Spinal cord (tissue), 10 donors: ENCODE measurements around the gene IFT81. TPM values are rescaled to one million over a fixed set of nuclear protein-coding genes. Genes with fewer than 3 reads are reported as not detected.
"Not testable (repeated sequence)": the region's sequence is repeated elsewhere in the genome, so short reads cannot be mapped to it uniquely, and the experiment has no call there.

Experiments used
- DNase-seq, 6 donors: peaks; one replicate each; pipeline versions ENCODE4 v3.0.0 to v3.0.0-alpha.2; 2013 to 2015; ENCODE audit warnings: low spot score in 6 of 6, low read depth in 4 of 6
- H3K27ac ChIP-seq: one replicate; pipeline ENCODE4 v1.5.1; 2013; ENCODE audit warnings: low read depth, low read length, control low read depth
- H3K27me3 ChIP-seq: one replicate; pipeline ENCODE4 v1.6.1; 2013; ENCODE audit warnings: low read length; ENCODE audit not compliant: control insufficient read depth, insufficient read depth
- H3K36me3 ChIP-seq: one replicate; pipeline ENCODE4 v1.6.1; 2013; ENCODE audit warnings: low read length; ENCODE audit not compliant: control insufficient read depth, insufficient read depth
- H3K4me1 ChIP-seq: one replicate; pipeline ENCODE4 v1.6.1; 2013; ENCODE audit warnings: low read length; ENCODE audit not compliant: control insufficient read depth, insufficient read depth
- H3K4me3 ChIP-seq: one replicate; pipeline ENCODE4 v1.5.1; 2013; ENCODE audit warnings: low read depth, low read length, control low read depth
- H3K9me3 ChIP-seq: one replicate; pipeline ENCODE4 v1.6.1; 2013; ENCODE audit warnings: low read length; ENCODE audit not compliant: control insufficient read depth, insufficient read depth
- WGBS: methylation state at CpG from one replicate; pipeline ENCODE4 v1.1.5; 2013; ENCODE audit warnings: missing lambda C conversion rate; ENCODE audit not compliant: insufficient coverage; 5-methylcytosine and 5-hydroxymethylcytosine counted together
- long read RNA-seq, 4 donors: transcript quantifications; one replicate each; lab custom pipeline, GENCODE V29; 2026
- polyA plus RNA-seq, 2 donors: library from polyadenylated mRNA; unstranded; fragments of 120-200 nt; gene quantifications; one replicate each; pipeline ENCODE4 v1.2.1, GENCODE V29; 2013; ENCODE audit not compliant: insufficient read length in 2 of 2
- total RNA-seq, 2 donors: library from RNA; depleted of rRNA in 1 of 2; stranded (reverse); fragments of 120-200 nt in 1 of 2; fragments of >200 nt in 1 of 2; gene quantifications; one replicate each; pipeline versions ENCODE4 v1.2.3 to v1.2.4, GENCODE V29; 2013 to 2014
- donor health status: healthy.

Gene IFT81, protein sequence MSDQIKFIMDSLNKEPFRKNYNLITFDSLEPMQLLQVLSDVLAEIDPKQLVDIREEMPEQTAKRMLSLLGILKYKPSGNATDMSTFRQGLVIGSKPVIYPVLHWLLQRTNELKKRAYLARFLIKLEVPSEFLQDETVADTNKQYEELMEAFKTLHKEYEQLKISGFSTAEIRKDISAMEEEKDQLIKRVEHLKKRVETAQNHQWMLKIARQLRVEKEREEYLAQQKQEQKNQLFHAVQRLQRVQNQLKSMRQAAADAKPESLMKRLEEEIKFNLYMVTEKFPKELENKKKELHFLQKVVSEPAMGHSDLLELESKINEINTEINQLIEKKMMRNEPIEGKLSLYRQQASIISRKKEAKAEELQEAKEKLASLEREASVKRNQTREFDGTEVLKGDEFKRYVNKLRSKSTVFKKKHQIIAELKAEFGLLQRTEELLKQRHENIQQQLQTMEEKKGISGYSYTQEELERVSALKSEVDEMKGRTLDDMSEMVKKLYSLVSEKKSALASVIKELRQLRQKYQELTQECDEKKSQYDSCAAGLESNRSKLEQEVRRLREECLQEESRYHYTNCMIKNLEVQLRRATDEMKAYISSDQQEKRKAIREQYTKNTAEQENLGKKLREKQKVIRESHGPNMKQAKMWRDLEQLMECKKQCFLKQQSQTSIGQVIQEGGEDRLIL
- total RNA-seq: 10 to 100 TPM; 35.7 to 39.8 TPM
- 10 to 100 TPM; 28.5 to 35.9 TPM for polyA plus RNA-seq
- long read RNA-seq, donor 1, partial matches to known transcripts: 0 of 2 reads
- long read RNA-seq, donor 1, other reads (novel, unspliced or antisense): 0 of 2 reads
- long read RNA-seq, donor 2, partial matches to known transcripts: 0 of 4 reads
- long read RNA-seq, donor 2, other reads (novel, unspliced or antisense): 0 of 4 reads
- long read RNA-seq, donor 3: 0 reads
- long read RNA-seq, donor 4, partial matches to known transcripts: 14 of 18 reads
- long read RNA-seq, donor 4, other reads (novel, unspliced or antisense): 0 of 18 reads

DNA sequence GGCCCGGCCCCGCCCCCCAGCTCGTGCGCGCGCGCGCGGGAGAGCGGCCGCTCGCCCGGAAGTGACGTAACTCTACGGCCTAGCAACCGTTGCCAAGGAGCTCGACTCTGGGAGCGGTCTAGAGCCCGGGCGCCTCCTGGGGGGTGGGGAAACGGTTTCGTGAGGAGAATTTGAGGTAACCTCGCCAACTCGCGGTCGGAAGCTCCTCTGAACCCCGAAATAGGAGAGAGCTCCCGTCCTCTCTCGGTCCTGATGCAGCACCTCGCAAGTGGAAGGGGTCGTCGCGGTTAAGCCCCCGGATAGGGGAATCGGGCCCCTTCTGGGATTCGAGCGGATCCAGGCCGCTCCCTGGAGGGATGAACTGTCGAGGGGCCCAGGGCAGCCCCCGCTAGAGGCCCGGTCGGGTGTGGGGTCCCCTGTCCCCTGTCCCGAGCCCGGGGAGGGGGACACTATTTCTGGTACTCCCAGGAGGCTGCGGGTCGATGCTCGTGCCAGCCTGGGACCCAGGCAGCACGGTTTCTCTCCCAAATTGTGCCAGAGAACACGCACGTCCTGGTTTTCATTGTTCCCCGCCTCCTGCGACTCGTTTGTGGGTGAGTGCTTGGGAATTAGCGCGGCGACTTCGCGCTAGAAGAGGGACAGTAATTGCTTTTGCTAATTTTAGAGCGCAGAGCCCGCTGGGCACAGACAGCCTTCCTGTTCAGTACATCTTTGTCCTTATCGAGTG lies at the start of gene IFT81:
IFT81 (plus strand) TSS at position 89 of the 727 bp plus-strand sequence. CDS start 3,024 bp downstream, outside the sequence.
- H3K36me3 ChIP-seq: peaks cover 5% of the 10 kb centered on the region
- H3K27ac ChIP-seq: peak within 1 kb of the TSS; percentile 93
- WGBS: 0% methylated on average over 61 of the region's 61 CpGs
- H3K9me3 ChIP-seq: no peaks in the 10 kb centered on the region
- H3K27me3 ChIP-seq: no peaks in the 10 kb centered on the region
- DNase-seq: peak; percentile 88 to 99 (median 93)
- H3K4me1 ChIP-seq: peaks cover 17% of the 10 kb centered on the region
- H3K4me3 ChIP-seq: peak within 1 kb of the TSS; percentile 100

DNA sequence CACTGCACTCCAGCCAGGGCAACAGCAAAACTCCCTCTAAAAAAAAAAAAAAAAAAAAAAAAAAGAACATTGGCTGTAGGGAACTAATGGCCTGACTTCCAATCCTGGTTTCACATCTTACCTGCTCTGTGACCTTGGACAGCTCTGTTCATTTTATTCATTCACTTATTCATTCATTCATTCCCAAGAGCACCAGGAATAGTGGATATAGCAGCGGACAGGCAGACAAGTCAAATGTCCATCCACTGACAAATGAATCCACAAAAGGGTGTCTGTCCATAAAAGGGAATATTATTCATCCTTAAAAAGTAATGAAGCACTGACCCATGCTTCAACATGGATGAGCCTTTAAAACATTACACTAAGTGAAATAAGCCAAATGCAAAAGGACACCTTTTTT lies 48.3 kb upstream of the IFT81 start:
- H3K36me3 ChIP-seq: no peaks in the 10 kb centered on the region
- DNase-seq: no peak
- no peak overlapping the region for H3K4me3 ChIP-seq
- H3K27me3 ChIP-seq: no peaks in the 10 kb centered on the region
- H3K4me1 ChIP-seq: peaks cover 23% of the 10 kb centered on the region
- WGBS: no CpG with 5 or more reads among the region's 1 CpG
- H3K9me3 ChIP-seq: no peaks in the 10 kb centered on the region
- H3K27ac ChIP-seq: peak overlapping the region; percentile 92

DNA sequence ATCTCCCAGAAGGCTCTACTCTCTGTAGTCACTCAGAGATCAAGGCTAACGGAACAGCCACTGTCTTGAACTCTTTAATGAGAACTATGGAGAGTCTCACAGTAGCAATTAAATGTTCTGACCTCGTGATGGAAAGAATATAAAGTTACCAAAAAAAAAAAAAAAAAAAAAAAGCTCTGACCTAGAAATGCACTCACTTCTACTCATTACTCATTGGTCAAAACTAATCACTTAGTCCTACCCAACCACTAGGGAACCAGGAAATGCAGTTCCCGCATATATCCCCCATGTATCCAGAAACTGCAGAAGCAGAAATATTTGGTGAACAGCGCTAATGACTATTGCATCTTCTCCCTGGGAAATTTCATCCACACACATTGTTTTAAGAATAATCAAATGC lies 46.4 kb upstream of the IFT81 start:
- Histone ChIP-seq H3K4me1 (peaks cover 19% of the 10 kb centered on the region), H3K27ac (no peak overlapping the region), H3K36me3 (no peaks in the 10 kb centered on the region), H3K9me3 (no peaks in the 10 kb centered on the region), H3K27me3 (no peaks in the 10 kb centered on the region), H3K4me3 (no peak overlapping the region)
- no CpG with 5 or more reads among the region's 4 CpGs for WGBS
- DNase-seq: no peak

GRCh38 chr12:110079477-110080400 lies 44.4 kb upstream of the IFT81 start:
- peak in 1 of 6 donors; percentile 58 for DNase-seq
- no peaks in the 10 kb centered on the region for H3K27me3 ChIP-seq
- 86% methylated on average over 22 of the region's 24 CpGs for WGBS

GRCh38 chr12:110080410-110080809 lies 43.7 kb upstream of the IFT81 start:
- 92% methylated on average over 3 of the region's 7 CpGs for WGBS
- Histone ChIP-seq H3K36me3 (no peaks in the 10 kb centered on the region), H3K27ac (no peak overlapping the region), H3K9me3 (no peaks in the 10 kb centered on the region), H3K4me1 (peaks cover 7% of the 10 kb centered on the region), H3K27me3 (no peaks in the 10 kb centered on the region), H3K4me3 (no peak overlapping the region)
- DNase-seq: no peak

More at GRCh38 chr12:110079477-110080400, 44.4 kb upstream of the IFT81 start:
- H3K9me3 ChIP-seq: no peaks in the 10 kb centered on the region
- H3K36me3 ChIP-seq: no peaks in the 10 kb centered on the region
- peak overlapping the region; percentile 84 for H3K27ac ChIP-seq
- H3K4me3 ChIP-seq: no peak overlapping the region
- H3K4me1 ChIP-seq: peaks cover 10% of the 10 kb centered on the region

- DNase-seq: no peak
- no CpG with 5 or more reads among the region's 4 CpGs for WGBS
- no peak overlapping the region for H3K4me3 ChIP-seq
- peaks cover 6% of the 10 kb centered on the region for H3K4me1 ChIP-seq
- H3K9me3 ChIP-seq: no peaks in the 10 kb centered on the region
- H3K27me3 ChIP-seq: no peaks in the 10 kb centered on the region
- H3K27ac ChIP-seq: no peak overlapping the region
- no peaks in the 10 kb centered on the region for H3K36me3 ChIP-seq
Observed at GRCh38 chr12:110084314-110085015, 39.7 kb upstream of the IFT81 start.

- H3K27me3 ChIP-seq, H3K36me3 ChIP-seq, H3K9me3 ChIP-seq, H3K4me1 ChIP-seq, H3K4me3 ChIP-seq, DNase-seq, H3K27ac ChIP-seq: not testable (repeated sequence)
- WGBS: 88% methylated on average over 5 of the region's 6 CpGs
Observed at GRCh38 chr12:110088216-110088615, 35.9 kb upstream of the IFT81 start.

DNA sequence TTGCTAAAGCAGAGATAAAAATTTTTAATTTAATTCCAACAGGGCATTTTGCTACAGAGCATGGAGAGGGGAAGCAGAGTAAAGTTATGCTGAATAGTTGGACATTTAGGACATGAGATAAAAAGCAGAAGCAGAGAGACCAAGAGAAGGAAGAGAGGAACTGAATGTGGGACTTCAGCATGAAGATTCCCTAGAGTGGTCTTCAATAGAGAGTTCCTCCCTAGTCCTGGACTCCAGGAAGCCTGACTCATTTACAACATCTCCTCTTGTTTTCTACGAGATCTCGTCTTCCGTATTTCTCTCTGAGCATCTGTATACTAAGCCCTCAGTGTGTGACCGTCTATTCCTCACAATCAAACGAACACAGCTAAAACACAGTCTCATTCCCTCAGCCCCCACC lies 35.2 kb upstream of the IFT81 start:
- H3K9me3 ChIP-seq: no peaks in the 10 kb centered on the region
- DNase-seq: no peak
- no peaks in the 10 kb centered on the region for H3K27me3 ChIP-seq
- no peak overlapping the region for H3K27ac ChIP-seq
- no peak overlapping the region for H3K4me3 ChIP-seq
- no peaks in the 10 kb centered on the region for H3K4me1 ChIP-seq
- 90% methylated on average over 5 of the region's 5 CpGs for WGBS
- H3K36me3 ChIP-seq: no peaks in the 10 kb centered on the region
